Stimulated activated CD4-positive, alpha-beta T cell treated with anti-CD3 and anti-CD28 coated beads, Interleukin-12 subunit alpha, Interleukin-12 subunit beta, amount 100 ng/mL, for 48 hours (primary cell): ENCODE measurements around the gene ULK4.
"Not testable (repeated sequence)": the region's sequence is repeated elsewhere in the genome, so short reads cannot be mapped to it uniquely, and the experiment has no call there.

ENCODE experiments used
- DNase-seq, 3 donors: peaks; one replicate each; pipeline ENCODE4 v3.0.0-alpha.2; 2020; ENCODE audit warnings: low read depth in 2 of 3, low spot score in 1 of 3

ULK4 gene

GRCh38 chr3:41450416-41451231 is 511.3 kb downstream of the ULK4 start:
- DNase-seq = no peak

GRCh38 chr3:41448396-41448795 is 513.5 kb downstream of the ULK4 start:
- DNase-seq = no peak

GRCh38 chr3:41447701-41448100 is 514.2 kb downstream of the ULK4 start:
- DNase-seq = no peak

DNA sequence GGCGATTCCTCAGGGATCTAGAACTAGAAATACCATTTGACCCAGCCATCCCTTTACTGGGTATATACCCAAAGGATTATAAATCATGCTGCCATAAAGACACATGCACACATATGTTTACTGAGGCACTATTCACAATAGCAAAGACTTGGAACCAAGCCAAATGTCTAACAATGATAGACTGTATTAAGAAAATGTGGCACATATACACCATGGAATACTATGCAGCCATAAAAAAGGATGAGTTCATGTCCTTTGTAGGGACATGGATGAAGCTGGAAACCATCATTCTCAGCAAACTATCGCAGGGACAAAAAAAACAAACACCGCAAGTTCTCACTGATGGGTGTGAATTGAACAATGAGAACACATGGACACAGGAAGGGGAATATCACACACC is 515.6 kb downstream of the ULK4 start:
- DNase-seq = not testable (repeated sequence)

- no peak for DNase-seq
Observed at GRCh38 chr3:41441568-41441967, 520.3 kb downstream of the ULK4 start.

- DNase-seq = no peak
Observed at GRCh38 chr3:41441139-41441538, 520.8 kb downstream of the ULK4 start.

DNA sequence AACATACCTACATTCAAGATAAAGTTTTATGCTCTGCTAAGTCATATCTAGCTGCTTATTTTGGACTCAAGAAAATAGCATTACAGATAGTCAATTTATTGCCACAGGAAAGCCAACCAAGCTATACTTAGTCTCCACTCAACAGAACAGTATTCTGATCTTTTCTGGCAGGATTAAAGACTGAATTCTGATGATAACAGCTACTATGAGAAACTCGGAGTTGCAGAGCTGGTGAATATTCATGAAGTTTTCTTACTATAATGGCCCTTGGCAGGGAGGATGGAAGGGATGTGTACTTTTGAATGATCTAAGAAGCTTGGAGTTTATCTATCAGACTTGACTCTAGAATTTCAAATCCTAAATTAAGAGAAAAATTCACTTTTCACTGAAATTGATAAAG is 524.9 kb downstream of the ULK4 start:
- no peak for DNase-seq

DNA sequence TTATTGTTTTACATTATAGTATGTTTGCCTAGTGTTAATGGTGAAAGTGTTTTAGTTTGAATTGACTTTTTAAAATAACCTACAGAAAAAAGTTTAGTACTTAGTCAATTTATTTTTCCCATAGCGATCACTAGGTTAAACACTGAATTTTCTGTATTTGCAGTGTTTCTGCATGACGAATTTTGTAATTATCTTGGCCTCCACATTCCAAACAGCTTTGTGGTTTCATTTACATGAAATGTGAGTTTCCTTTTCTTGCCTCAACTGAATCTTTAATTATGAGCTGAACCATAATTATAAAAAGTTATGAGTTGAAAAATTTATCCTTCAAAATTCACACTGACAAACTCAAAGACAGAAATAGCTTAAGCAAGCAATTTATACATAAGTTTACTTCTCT is 527.1 kb downstream of the ULK4 start:
- DNase-seq = no peak

- DNase-seq = no peak
Observed at GRCh38 chr3:41431386-41431785, 530.5 kb downstream of the ULK4 start.

GRCh38 chr3:41430886-41431285 is 531.0 kb downstream of the ULK4 start:
- DNase-seq = no peak

DNA sequence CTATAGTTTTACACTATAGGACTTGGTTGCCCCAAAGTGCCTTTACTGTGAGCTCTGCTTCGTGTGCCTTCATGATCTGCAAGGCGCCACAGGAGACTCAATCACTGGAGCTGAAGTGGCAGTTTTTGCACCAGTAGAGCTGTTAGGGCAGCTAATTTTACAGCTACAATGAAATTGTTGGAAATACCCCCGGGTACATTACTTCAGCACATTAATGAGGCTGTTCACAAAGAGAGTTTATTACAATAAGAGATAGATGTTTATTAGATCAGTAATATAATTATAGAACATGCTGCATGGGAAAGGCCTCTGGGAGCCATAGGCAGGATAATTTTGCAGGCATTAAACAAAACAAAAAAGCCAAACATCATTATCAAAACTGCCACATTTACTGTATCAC is 531.5 kb downstream of the ULK4 start:
- DNase-seq = no peak

DNA sequence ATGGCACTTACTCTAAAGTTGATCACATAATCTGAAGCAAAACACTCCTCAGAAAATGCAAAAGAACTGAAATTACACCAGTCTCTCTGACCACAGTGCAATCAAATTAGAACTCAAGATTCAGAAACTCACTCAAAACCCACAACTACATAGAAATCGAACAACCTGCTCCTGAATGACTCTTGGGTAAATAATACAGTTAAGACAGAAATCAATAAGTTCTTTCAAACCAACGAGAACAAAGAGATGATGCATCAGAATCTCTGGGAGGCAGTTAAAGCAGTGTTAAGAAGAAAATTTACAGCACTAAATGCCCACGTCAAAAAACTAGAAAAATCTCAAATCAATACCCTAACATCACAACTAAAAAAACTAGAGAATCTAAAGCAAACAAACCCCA is 535.4 kb downstream of the ULK4 start:
- no peak for DNase-seq

- DNase-seq = no peak
Observed at GRCh38 chr3:41424543-41425300, 537.2 kb downstream of the ULK4 start.

GRCh38 chr3:41419809-41420208 is 542.1 kb downstream of the ULK4 start:
- DNase-seq = no peak

DNA sequence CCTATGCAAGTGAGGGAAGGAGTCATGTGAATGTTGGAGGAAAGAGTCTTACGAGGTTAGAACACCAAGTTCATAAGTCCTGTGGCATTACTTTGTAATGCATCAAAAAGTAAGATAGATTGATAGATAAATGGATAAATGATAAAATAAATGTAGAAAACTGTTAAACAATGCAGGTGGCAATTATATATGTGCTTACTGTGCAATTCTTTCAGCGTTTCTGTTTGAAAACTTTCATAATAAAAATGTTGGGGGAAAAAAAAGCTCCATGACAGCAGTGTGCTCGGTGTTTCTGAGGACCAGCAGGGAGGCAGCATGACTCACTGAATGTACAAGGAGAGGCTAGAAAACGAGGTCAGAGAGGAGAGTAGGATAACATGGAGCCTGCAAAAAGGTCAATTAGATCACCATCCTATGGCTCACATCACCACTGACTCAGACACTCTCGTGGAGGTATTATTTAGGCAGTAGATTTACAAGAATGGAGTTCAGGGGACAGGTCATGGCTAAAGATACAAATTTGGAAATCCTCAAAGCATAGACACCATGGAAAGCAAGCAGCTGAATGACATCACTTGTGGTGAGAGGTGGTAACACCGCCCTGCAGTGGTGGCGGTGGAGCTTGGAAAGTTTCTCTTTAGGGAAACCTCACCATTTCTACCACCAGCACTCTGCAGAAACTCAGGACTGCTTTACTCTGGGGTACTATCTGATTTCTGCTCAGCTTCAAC is 542.8 kb downstream of the ULK4 start:
- peak in 2 of 3 donors; percentile 5 to 8 for DNase-seq

- DNase-seq = no peak
Observed at GRCh38 chr3:41417574-41417973, 544.3 kb downstream of the ULK4 start.

- no peak for DNase-seq
Observed at GRCh38 chr3:41411065-41411464, 550.8 kb downstream of the ULK4 start.

- no peak for DNase-seq
Observed at GRCh38 chr3:41405466-41405865, 556.4 kb downstream of the ULK4 start.

- no peak for DNase-seq
Observed at GRCh38 chr3:41404582-41404981, 557.3 kb downstream of the ULK4 start.

- DNase-seq = no peak
Observed at GRCh38 chr3:41394896-41395295, 567.0 kb downstream of the ULK4 start.

- DNase-seq = not testable (repeated sequence)
Observed at GRCh38 chr3:41370765-41371535, 591.0 kb downstream of the ULK4 start.
